NAMALWA (cell line): ENCODE measurements around the gene SLC22A16.

Source experiments
- DNase-seq: peaks from one replicate; pipeline ENCODE4 v3.0.0-alpha.2; 2015; ENCODE audit warnings: low spot score

SLC22A16 gene

GRCh38 chr6:110404607-110405006 lies 71.8 kb downstream of the SLC22A16 start:
- no peak for DNase-seq

GRCh38 chr6:110401585-110402176 lies 74.7 kb downstream of the SLC22A16 start:
- no peak for DNase-seq

GRCh38 chr6:110400208-110400607 lies 76.2 kb downstream of the SLC22A16 start:
- DNase-seq, result no peak

- DNase-seq, result no peak
Measured at GRCh38 chr6:110399219-110400071, 77.0 kb downstream of the SLC22A16 start.

- DNase-seq, result no peak
Measured at GRCh38 chr6:110398778-110399177, 77.6 kb downstream of the SLC22A16 start.

GRCh38 chr6:110395221-110395620 lies 81.2 kb downstream of the SLC22A16 start:
- no peak for DNase-seq

DNA sequence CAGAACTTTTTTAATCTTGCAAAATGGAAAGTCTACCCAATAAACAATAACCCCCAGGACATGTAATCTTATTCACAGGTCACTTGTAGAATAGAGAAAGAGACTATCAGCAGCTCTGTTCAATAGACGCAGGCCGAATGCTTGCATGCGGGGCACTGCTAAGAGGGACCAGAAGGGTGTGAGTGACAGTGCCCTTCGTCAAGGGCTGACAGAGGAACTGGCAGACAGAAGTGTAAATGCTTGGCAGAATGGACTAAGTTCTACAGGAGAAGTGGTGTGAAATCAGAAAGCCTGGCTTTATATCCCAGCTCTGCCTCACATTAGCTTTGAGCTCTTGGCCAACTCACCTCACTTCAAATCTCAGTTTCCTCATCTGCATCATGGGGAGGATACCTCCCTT lies 82.0 kb downstream of the SLC22A16 start:
- DNase-seq, result no peak

- DNase-seq, result no peak
Measured at GRCh38 chr6:110392727-110393126, 83.7 kb downstream of the SLC22A16 start.

DNA sequence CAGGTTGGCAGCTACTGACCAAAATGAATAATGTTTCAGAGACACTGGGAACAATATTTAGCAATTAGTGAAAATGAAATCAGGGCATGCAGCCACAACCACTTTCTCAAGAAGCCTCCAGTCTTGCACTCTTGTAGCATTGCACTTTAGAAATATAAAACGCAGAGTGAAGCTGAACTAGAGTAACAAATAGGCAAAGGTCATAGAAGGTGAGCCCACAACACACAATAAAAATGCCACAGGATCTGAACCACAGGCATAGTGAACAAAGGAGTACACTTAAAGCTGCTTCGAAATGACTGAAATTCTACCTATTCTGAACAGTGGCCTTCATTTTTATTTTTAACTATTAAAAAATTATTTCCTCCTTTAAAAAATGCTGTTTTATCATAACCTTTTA lies 86.0 kb downstream of the SLC22A16 start:
- no peak for DNase-seq

GRCh38 chr6:110389689-110390382 lies 86.6 kb downstream of the SLC22A16 start:
- DNase-seq, result no peak

GRCh38 chr6:110387986-110388385 lies 88.4 kb downstream of the SLC22A16 start:
- no peak for DNase-seq

DNA sequence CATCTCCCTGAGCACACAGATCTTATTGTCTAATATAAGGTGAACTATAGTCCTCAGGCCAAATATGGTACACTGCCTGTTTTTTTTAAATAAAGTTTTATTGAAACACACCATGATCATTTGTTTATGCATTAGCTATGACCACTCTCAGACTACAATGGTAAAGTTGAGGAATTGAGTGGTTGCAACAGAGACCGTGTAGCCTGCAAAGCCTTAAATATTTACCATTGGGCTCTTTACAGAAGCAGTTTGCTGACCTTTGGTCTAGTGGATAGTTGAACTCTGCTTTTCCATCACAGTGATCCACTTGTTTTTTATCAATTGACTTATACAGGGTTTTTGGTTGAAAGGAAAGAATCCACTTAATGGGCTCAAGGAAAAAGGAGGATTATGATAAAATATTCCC lies 91.0 kb downstream of the SLC22A16 start:
- no peak for DNase-seq

DNA sequence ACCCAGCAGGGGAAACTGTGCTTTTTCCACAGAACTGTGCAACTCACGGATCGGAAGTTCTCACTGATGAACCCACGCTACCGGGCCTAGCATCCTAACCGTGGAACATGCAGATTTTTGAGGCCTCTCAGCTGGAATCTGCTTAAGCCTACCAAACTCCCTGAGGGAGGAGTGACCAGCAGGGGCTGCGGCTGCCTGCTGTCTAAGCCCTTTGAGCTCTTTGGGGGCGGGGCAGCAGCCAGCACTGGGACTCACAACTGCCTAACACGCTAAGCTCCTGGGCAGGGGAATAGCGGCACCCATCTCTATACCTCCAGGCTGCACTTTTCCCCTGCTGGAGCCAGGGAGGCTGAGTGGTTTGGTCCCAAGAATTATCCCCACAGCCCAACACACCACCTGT lies 97.9 kb downstream of the SLC22A16 start:
- DNase-seq, result no peak
